ENCODE measurements around the gene NDRG3. TPM values are rescaled to one million over a fixed set of nuclear protein-coding genes. Genes with fewer than 3 reads are reported as not detected.

The NDRG3 gene
- total and polyA plus RNA-seq, 2 of the 4 experiments (the other 2 are of a cell fraction) = 24.8 to 34.2 TPM

GRCh38 chr20:36754656-36755222, 8.8 kb upstream of the NDRG3 start (continued):
- TF ChIP-seq RCOR1 (IDR thresholded peaks at IDR 0.05; ENCODE audit: insufficient replicate concordance, low read length) = no peak

GRCh38 chr20:36752582-36752981, 6.7 kb upstream of the NDRG3 start:
- Histone ChIP-seq H3K27ac (ENCODE audit: insufficient read depth, low read length) (no peak overlapping the region), H3K4ac (ENCODE audit: low read depth, low read length) (no peak overlapping the region), H3K9ac (ENCODE audit: low read depth, low read length) (no peak overlapping the region), H3K9me1 (ENCODE audit: insufficient read depth, low read length) (no peaks in the 10 kb centered on the region), H3K9me3 (ENCODE audit: control insufficient read depth, insufficient read depth, low read length) (no peaks in the 10 kb centered on the region), H3K36me3 (ENCODE audit: control insufficient read depth, insufficient read depth, low read length) (peaks cover 7% of the 10 kb centered on the region), H3K23ac (ENCODE audit: low read depth, low read length) (no peak overlapping the region), H2AK5ac (ENCODE audit: low read depth, low read length) (no peak overlapping the region), H2BK120ac (ENCODE audit: low read depth, low read length) (no peak overlapping the region), H2AK9ac (replicated peaks; ENCODE audit: low read depth, low read length, poor library complexity) (no peak overlapping the region), H3K4me2 (ENCODE audit: low read depth, low read length) (no peak overlapping the region), H3K4me1 (ENCODE audit: control insufficient read depth, insufficient read depth, low read length) (no peaks in the 10 kb centered on the region), H2AFZ (replicated peaks; ENCODE audit: low read length, poor library complexity) (no peak overlapping the region), H4K91ac (ENCODE audit: insufficient read depth, low read depth, low read length) (no peak overlapping the region), H2BK20ac (ENCODE audit: low read depth, low read length) (no peak overlapping the region), H4K8ac (ENCODE audit: low read depth in 2 of 2, low read length in 2 of 2) (no peak overlapping the region), H4K20me1 (ENCODE audit: insufficient read depth, low read length) (peaks cover 8% of the 10 kb centered on the region; the same call in 1 of the 2 replicates), H3K18ac (ENCODE audit: low read depth, low read length) (no peak overlapping the region), H3K56ac (ENCODE audit: extremely low read depth, insufficient read depth, low read length) (no peak overlapping the region), H3K79me1 (ENCODE audit: low read depth in 1 of 2, low read length in 2 of 2) (no peaks in the 10 kb centered on the region), H3K27me3 (ENCODE audit: control insufficient read depth, insufficient read depth, low read length) (no peaks in the 10 kb centered on the region), H3K4me3 (ENCODE audit: insufficient read depth, low read depth, low read length) (no peak overlapping the region), H3K14ac (replicated peaks; ENCODE audit: low read depth, low read length) (no peak overlapping the region), H4K5ac (ENCODE audit: low read depth, low read length) (no peak overlapping the region), H2BK5ac (ENCODE audit: low read depth, low read length, poor library complexity, severe bottlenecking) (no peak overlapping the region), H2BK15ac (ENCODE audit: low read depth, low read length) (no peak overlapping the region)
- ATAC-seq (ENCODE audit: low read depth) = no peak
- in situ Hi-C loops (cut with MboI; ENCODE audit: low sequenced_read_pairs) (loop anchor here (10.0 kb wide), 1 partner anchor 138 kb away; no protein-coding TSS in a partner anchor), intact Hi-C loops (cut with micrococcal nuclease) (no loop called here), dilution Hi-C loops (cut with HindIII; ENCODE audit: low sequenced_read_pairs, unreplicated experiment) (no loop called here)
- WGBS, 2 experiments (ENCODE audit: extremely low coverage in 2 of 2, insufficient read length in 1 of 2) = 80% methylated on average over 2 of the region's 5 CpGs; no CpG with 5 or more reads in 1 of the 2 experiments
- no TSS peak for BruUV-seq (replicated peaks)
- DNase-seq = no peak
- POLR2A ChIA-PET (ENCODE audit: unreplicated experiment) = no interaction called here
- CTCF ChIA-PET = no interaction called here
- TF ChIP-seq, protein P1, sequence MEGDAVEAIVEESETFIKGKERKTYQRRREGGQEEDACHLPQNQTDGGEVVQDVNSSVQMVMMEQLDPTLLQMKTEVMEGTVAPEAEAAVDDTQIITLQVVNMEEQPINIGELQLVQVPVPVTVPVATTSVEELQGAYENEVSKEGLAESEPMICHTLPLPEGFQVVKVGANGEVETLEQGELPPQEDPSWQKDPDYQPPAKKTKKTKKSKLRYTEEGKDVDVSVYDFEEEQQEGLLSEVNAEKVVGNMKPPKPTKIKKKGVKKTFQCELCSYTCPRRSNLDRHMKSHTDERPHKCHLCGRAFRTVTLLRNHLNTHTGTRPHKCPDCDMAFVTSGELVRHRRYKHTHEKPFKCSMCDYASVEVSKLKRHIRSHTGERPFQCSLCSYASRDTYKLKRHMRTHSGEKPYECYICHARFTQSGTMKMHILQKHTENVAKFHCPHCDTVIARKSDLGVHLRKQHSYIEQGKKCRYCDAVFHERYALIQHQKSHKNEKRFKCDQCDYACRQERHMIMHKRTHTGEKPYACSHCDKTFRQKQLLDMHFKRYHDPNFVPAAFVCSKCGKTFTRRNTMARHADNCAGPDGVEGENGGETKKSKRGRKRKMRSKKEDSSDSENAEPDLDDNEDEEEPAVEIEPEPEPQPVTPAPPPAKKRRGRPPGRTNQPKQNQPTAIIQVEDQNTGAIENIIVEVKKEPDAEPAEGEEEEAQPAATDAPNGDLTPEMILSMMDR (conservative IDR thresholded peaks at IDR 0.05; ENCODE audit: low read depth, low read length) = no peak
- TF ChIP-seq MAZ (IDR thresholded peaks at IDR 0.05; ENCODE audit: borderline replicate concordance, low read depth, low read length) (no peak), RAD21 (IDR thresholded peaks at IDR 0.05; ENCODE audit: low read length) (no peak), CHD1 (IDR thresholded peaks at IDR 0.05; ENCODE audit: low read depth, low read length) (no peak), BHLHE40 (IDR thresholded peaks at IDR 0.05; ENCODE audit: low read depth, low read length) (no peak), RFX5 (IDR thresholded peaks at IDR 0.05; ENCODE audit: low read depth, low read length) (no peak), RCOR1 (IDR thresholded peaks at IDR 0.05; ENCODE audit: insufficient replicate concordance, low read length) (no peak), NFE2L2 (IDR thresholded peaks at IDR 0.05; ENCODE audit: low read depth, low read length) (no peak), MXI1 (IDR thresholded peaks at IDR 0.05; ENCODE audit: borderline replicate concordance, low read depth, low read length) (no peak), POLR2A (IDR thresholded peaks at IDR 0.05; ENCODE audit: low read depth, low read length) (no peak), MAFK (IDR thresholded peaks at IDR 0.05; ENCODE audit: low read depth, low read length) (no peak), SMC3 (IDR thresholded peaks at IDR 0.05; ENCODE audit: low read depth, low read length) (no peak)
- TF ChIP-seq, protein P2, sequence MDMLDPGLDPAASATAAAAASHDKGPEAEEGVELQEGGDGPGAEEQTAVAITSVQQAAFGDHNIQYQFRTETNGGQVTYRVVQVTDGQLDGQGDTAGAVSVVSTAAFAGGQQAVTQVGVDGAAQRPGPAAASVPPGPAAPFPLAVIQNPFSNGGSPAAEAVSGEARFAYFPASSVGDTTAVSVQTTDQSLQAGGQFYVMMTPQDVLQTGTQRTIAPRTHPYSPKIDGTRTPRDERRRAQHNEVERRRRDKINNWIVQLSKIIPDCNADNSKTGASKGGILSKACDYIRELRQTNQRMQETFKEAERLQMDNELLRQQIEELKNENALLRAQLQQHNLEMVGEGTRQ (IDR thresholded peaks at IDR 0.05; ENCODE audit: low read depth, low read length) = no peak
- TF ChIP-seq, protein P3, sequence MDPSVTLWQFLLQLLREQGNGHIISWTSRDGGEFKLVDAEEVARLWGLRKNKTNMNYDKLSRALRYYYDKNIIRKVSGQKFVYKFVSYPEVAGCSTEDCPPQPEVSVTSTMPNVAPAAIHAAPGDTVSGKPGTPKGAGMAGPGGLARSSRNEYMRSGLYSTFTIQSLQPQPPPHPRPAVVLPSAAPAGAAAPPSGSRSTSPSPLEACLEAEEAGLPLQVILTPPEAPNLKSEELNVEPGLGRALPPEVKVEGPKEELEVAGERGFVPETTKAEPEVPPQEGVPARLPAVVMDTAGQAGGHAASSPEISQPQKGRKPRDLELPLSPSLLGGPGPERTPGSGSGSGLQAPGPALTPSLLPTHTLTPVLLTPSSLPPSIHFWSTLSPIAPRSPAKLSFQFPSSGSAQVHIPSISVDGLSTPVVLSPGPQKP (IDR thresholded peaks at IDR 0.05; ENCODE audit: borderline replicate concordance, low read depth, low read length) = no peak
